Measurements from ENCODE around the gene CHMP1A.
"Not testable (repeated sequence)": the region's sequence is repeated elsewhere in the genome, so short reads cannot be mapped to it uniquely, and the experiment has no call there.

CHMP1A gene

GRCh38 chr16:89697616-89698331 is 40.3 kb upstream of the CHMP1A start:
- 94% methylated on average over 32 of the region's 32 CpGs for WGBS
- peaks cover 43% of the 10 kb centered on the region for H3K36me3 ChIP-seq (ENCODE audit: insufficient read depth, low read length)
- H3K9ac ChIP-seq (ENCODE audit: low read depth, low read length), result no peak overlapping the region
- H3K4me1 ChIP-seq (ENCODE audit: insufficient read depth, low read length), result peaks cover 6% of the 10 kb centered on the region; the same call in 1 of the 2 replicates
- H3K9me3 ChIP-seq (ENCODE audit: insufficient read depth, low read depth, low read length), result no peaks in the 10 kb centered on the region
- no peak overlapping the region for H3K27ac ChIP-seq (ENCODE audit: low read depth, low read length)
- no peaks in the 10 kb centered on the region for H3K27me3 ChIP-seq (ENCODE audit: insufficient read depth, low read length)
- H3K4me3 ChIP-seq (ENCODE audit: low read length), result no peak overlapping the region

- H3K9me3 ChIP-seq (ENCODE audit: insufficient read depth, low read depth, low read length), result no peaks in the 10 kb centered on the region
- no peak overlapping the region for H3K27ac ChIP-seq (ENCODE audit: low read depth, low read length)
- no peak overlapping the region for H3K9ac ChIP-seq (ENCODE audit: low read depth, low read length)
- no peaks in the 10 kb centered on the region for H3K27me3 ChIP-seq (ENCODE audit: insufficient read depth, low read length)
- WGBS, result 94% methylated on average over 19 of the region's 19 CpGs
- peaks cover 48% of the 10 kb centered on the region for H3K36me3 ChIP-seq (ENCODE audit: insufficient read depth, low read length)
- H3K4me3 ChIP-seq (ENCODE audit: low read length), result no peak overlapping the region
- peaks cover 6% of the 10 kb centered on the region; the same call in 1 of the 2 replicates for H3K4me1 ChIP-seq (ENCODE audit: insufficient read depth, low read length)
Measured at GRCh38 chr16:89697161-89697615, 39.7 kb upstream of the CHMP1A start.

GRCh38 chr16:89696670-89697128 is 39.2 kb upstream of the CHMP1A start:
- Histone ChIP-seq H3K9ac (ENCODE audit: low read depth, low read length) (no peak overlapping the region), H3K36me3 (ENCODE audit: insufficient read depth, low read length) (peaks cover 53% of the 10 kb centered on the region)

GRCh38 chr16:89695875-89696669 is 38.6 kb upstream of the CHMP1A start:
- Histone ChIP-seq H3K9me3 (ENCODE audit: insufficient read depth, low read depth, low read length) (no peaks in the 10 kb centered on the region), H3K27me3 (ENCODE audit: insufficient read depth, low read length) (no peaks in the 10 kb centered on the region), H3K36me3 (ENCODE audit: insufficient read depth, low read length) (peaks cover 58% of the 10 kb centered on the region), H3K4me3 (ENCODE audit: low read length) (no peak overlapping the region), H3K4me1 (ENCODE audit: insufficient read depth, low read length) (peaks cover 6% of the 10 kb centered on the region; the same call in 1 of the 2 replicates), H3K9ac (ENCODE audit: low read depth, low read length) (no peak overlapping the region), H3K27ac (ENCODE audit: low read depth, low read length) (no peak overlapping the region)
- WGBS, result 88% methylated on average over 25 of the region's 25 CpGs

More at GRCh38 chr16:89696670-89697128, 39.2 kb upstream of the CHMP1A start:
- 93% methylated on average over 18 of the region's 18 CpGs for WGBS
- H3K27me3 ChIP-seq (ENCODE audit: insufficient read depth, low read length), result no peaks in the 10 kb centered on the region
- H3K4me1 ChIP-seq (ENCODE audit: insufficient read depth, low read length), result peaks cover 6% of the 10 kb centered on the region; the same call in 1 of the 2 replicates
- H3K4me3 ChIP-seq (ENCODE audit: low read length), result no peak overlapping the region
- no peak overlapping the region for H3K27ac ChIP-seq (ENCODE audit: low read depth, low read length)
- H3K9me3 ChIP-seq (ENCODE audit: insufficient read depth, low read depth, low read length), result no peaks in the 10 kb centered on the region

GRCh38 chr16:89695086-89695874 is 37.8 kb upstream of the CHMP1A start:
- no peaks in the 10 kb centered on the region for H3K27me3 ChIP-seq (ENCODE audit: insufficient read depth, low read length)
- no peak overlapping the region for H3K4me3 ChIP-seq (ENCODE audit: low read length)
- no peaks in the 10 kb centered on the region for H3K9me3 ChIP-seq (ENCODE audit: insufficient read depth, low read depth, low read length)
- WGBS, result 95% methylated on average over 31 of the region's 31 CpGs
- H3K27ac ChIP-seq (ENCODE audit: low read depth, low read length), result no peak overlapping the region; the same call in 1 of the 2 replicates
- no peak overlapping the region for H3K9ac ChIP-seq (ENCODE audit: low read depth, low read length)
- H3K4me1 ChIP-seq (ENCODE audit: insufficient read depth, low read length), result peaks cover 3% of the 10 kb centered on the region; the same call in 1 of the 2 replicates
- H3K36me3 ChIP-seq (ENCODE audit: insufficient read depth, low read length), result peaks cover 63% of the 10 kb centered on the region

GRCh38 chr16:89694784-89695085 is 37.2 kb upstream of the CHMP1A start:
- H3K27ac ChIP-seq (ENCODE audit: low read depth, low read length); H3K27me3 ChIP-seq (ENCODE audit: insufficient read depth, low read length); H3K9ac ChIP-seq (ENCODE audit: low read depth, low read length); H3K4me3 ChIP-seq (ENCODE audit: low read length); H3K9me3 ChIP-seq (ENCODE audit: insufficient read depth, low read depth, low read length); H3K4me1 ChIP-seq (ENCODE audit: insufficient read depth, low read length): not testable (repeated sequence)
- H3K36me3 ChIP-seq (ENCODE audit: insufficient read depth, low read length), result peaks cover 69% of the 10 kb centered on the region
- WGBS, result 93% methylated on average over 23 of the region's 23 CpGs

GRCh38 chr16:89693931-89694783 is 36.6 kb upstream of the CHMP1A start:
- no peak overlapping the region for H3K9ac ChIP-seq (ENCODE audit: low read depth, low read length)
- peaks cover 73% of the 10 kb centered on the region for H3K36me3 ChIP-seq (ENCODE audit: insufficient read depth, low read length)
- H3K27me3 ChIP-seq (ENCODE audit: insufficient read depth, low read length), result no peaks in the 10 kb centered on the region
- 92% methylated on average over 32 of the region's 32 CpGs for WGBS
- H3K4me3 ChIP-seq (ENCODE audit: low read length), result no peak overlapping the region
- H3K4me1 ChIP-seq (ENCODE audit: insufficient read depth, low read length), result no peaks in the 10 kb centered on the region
- H3K27ac ChIP-seq (ENCODE audit: low read depth, low read length), result no peak overlapping the region
- no peaks in the 10 kb centered on the region for H3K9me3 ChIP-seq (ENCODE audit: insufficient read depth, low read depth, low read length)

- Histone ChIP-seq H3K4me3 (ENCODE audit: low read length) (no peak overlapping the region), H3K27me3 (ENCODE audit: insufficient read depth, low read length) (no peaks in the 10 kb centered on the region), H3K9me3 (ENCODE audit: insufficient read depth, low read depth, low read length) (no peaks in the 10 kb centered on the region), H3K9ac (ENCODE audit: low read depth, low read length) (no peak overlapping the region), H3K36me3 (ENCODE audit: insufficient read depth, low read length) (peaks cover 75% of the 10 kb centered on the region), H3K27ac (ENCODE audit: low read depth, low read length) (no peak overlapping the region), H3K4me1 (ENCODE audit: insufficient read depth, low read length) (no peaks in the 10 kb centered on the region)
- WGBS, result 96% methylated on average over 11 of the region's 11 CpGs
Measured at GRCh38 chr16:89693289-89693731, 35.8 kb upstream of the CHMP1A start.

GRCh38 chr16:89691986-89692569 is 34.6 kb upstream of the CHMP1A start:
- 94% methylated on average over 13 of the region's 13 CpGs for WGBS
- Histone ChIP-seq H3K4me1 (ENCODE audit: insufficient read depth, low read length) (peaks cover 7% of the 10 kb centered on the region; the same call in 1 of the 2 replicates), H3K36me3 (ENCODE audit: insufficient read depth, low read length) (peaks cover 68% of the 10 kb centered on the region), H3K27me3 (ENCODE audit: insufficient read depth, low read length) (no peaks in the 10 kb centered on the region), H3K9me3 (ENCODE audit: insufficient read depth, low read depth, low read length) (no peaks in the 10 kb centered on the region), H3K9ac (ENCODE audit: low read depth, low read length) (no peak overlapping the region), H3K27ac (ENCODE audit: low read depth, low read length) (no peak overlapping the region), H3K4me3 (ENCODE audit: low read length) (no peak overlapping the region)
